Measurements from ENCODE around the gene STAB1.
"Not testable (repeated sequence)": the region's sequence is repeated elsewhere in the genome, so short reads cannot be mapped to it uniquely, and the experiment has no call there.

Gene STAB1

DNA sequence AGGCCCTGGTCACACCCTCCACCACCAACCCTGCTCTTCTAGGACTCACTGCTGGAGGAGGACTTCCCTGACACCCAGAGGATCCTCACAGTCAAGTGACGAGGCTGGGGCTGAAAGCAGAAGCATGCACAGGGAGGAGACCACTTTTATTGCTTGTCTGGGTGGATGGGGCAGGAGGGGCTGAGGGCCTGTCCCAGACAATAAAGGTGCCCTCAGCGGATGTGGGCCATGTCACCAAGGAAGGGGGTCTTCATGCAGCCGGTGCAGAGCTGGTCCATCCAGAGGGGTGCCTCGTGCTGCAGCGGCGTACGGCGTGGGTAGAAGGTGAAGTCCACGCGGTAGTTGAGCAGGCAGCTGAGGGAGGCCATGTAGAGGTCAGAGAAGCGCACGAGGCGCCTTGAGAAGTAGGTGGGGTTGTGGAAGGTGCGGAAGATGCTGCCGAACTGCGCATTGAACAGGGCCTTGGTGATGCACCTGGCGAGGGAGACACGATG lies 29.2 kb downstream of the STAB1 start:
- no peak for DNase-seq (ENCODE audit: low read depth in 3 of 3)

DNA sequence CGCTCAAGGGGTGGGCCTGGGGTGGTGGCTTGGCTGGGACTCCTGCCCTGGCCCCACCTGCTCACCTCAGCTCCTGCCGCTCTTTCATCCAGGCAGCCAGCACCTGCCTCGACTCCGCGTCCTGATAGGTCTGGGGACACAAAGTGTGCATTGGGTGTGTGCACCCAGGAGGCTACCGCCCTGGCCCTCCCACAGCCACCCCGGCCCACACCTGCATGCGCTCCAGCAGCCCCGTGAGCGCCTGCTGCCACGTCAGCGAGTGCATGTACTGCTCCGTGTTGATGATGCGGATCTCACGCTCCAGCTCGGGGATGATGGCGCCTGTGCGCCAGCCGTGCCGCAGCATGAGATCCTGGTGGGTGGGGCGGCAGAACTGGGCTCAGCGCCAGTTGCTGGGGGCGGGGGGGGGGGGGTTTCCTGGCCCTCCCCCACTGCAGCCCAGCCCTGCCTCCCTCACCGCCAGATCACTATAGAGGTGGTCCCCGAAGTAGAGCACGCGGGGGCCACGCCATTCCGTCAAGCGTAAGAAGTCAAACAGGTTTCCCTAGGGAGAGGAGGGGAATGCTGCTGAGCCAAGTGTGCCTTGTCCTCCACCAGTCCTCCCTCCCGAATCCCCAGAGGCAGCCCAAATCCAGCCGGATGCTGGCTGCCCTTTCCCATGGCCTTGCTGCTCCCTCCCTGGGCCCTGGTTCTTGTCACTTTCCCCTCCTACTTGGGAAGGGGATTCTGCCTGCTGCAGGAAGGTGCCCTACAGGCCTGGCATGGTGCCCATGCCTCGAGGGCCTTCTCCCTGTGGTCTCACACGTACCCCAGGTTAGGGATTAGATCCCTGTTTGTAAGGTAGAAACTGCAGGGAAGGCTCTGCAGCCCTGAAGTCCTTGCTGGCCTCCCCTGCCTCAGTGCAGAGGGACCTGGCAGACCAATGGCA lies 29.9 kb downstream of the STAB1 start:
- DNase-seq (ENCODE audit: low read depth in 3 of 3) = no peak

DNA sequence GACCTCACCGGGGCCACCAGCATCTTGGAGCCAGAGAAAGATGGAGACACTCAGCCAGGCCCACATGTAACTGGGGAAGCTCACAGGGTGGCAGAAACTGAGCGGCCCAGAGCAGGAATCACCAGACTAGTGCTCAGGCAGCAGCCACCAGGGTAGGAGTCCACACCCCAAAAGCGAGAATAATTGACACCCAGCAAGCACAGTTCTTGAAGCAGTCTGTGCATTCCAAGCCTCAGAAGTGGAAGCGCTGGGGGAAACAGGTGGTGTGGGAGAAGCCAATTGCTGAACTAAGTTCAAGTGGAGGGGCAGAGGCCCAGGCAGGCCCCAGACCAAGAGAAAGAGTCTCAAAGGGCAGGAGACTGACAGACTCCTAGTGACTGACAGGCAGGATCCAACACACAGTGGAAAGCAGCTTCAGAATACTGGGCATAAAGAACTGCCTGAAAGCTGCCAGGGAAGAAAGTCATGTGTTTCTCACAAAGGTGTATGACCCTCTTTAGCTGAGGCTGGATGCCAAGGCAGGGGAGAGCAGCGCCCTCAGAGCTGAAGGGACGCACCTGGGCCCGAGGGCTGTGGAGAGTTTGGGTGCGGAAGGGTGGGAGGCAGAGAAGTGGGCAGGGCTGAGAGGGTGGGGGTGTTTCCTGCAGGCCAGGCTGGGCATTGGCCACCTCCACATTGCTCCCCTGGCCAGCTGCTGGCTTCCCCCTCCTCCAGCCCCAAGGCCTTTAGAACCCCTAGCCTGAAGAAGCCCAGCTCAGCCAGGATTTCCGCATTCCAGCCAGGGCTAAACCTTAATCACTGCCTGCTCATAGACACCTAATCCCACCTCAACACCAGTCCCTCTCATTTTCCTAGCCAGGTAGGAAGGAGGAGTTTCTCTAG lies 30.8 kb downstream of the STAB1 start:
- no peak for DNase-seq (ENCODE audit: low read depth in 3 of 3)

DNA sequence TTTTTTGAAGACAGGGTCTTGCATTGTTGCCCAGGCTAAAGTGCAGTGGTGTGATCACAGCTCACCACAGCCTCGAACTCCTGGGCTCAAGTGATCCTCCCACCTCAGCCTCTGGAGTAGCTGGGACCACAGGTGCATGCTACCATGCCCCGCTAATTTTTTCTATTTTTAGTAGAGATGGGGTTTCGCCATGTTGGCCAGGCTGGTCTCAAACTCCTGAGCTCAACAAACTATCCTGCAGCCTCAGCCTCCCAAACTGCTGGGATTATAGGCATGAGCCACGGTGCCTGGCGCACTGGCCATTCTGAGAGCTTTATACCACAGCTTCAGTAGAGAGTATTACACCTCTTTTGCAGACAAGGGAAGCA lies 31.5 kb downstream of the STAB1 start:
- DNase-seq (ENCODE audit: low read depth in 3 of 3) = not testable (repeated sequence)

DNA sequence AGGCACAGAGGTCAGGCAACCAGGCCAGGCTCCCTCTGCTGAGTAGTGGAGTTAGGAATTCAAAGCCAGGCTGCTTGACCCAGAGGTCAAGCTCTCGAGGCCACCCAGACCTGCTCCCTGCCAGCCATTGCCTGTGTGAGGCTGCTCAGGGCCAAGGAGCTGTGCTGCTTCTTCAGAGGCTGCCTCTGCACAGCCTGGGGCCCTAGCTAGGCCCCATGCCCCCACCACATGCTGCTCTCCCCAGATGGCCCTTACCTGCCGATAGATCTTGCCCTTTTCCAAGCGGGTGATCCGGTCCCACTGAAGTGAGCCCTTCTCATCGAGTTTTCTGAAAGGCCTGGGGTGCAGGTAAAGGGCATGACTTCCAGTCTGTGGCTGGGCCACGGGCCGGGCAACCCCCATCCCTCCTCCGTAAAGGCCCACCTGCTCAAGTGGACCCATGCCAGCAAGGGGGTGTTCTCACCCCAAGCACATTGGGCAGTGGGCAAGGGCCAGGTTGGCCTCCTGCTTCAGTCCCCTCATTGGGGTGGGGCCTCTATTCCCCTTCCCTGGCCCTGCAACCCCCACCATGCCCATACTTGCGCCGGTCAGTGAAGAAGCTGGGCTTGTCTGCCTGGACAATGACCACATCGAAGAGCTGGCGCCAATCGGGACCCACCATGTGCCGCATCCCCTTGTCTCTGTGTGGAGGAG lies 32.0 kb downstream of the STAB1 start:
- DNase-seq (ENCODE audit: low read depth in 3 of 3) = no peak

DNA sequence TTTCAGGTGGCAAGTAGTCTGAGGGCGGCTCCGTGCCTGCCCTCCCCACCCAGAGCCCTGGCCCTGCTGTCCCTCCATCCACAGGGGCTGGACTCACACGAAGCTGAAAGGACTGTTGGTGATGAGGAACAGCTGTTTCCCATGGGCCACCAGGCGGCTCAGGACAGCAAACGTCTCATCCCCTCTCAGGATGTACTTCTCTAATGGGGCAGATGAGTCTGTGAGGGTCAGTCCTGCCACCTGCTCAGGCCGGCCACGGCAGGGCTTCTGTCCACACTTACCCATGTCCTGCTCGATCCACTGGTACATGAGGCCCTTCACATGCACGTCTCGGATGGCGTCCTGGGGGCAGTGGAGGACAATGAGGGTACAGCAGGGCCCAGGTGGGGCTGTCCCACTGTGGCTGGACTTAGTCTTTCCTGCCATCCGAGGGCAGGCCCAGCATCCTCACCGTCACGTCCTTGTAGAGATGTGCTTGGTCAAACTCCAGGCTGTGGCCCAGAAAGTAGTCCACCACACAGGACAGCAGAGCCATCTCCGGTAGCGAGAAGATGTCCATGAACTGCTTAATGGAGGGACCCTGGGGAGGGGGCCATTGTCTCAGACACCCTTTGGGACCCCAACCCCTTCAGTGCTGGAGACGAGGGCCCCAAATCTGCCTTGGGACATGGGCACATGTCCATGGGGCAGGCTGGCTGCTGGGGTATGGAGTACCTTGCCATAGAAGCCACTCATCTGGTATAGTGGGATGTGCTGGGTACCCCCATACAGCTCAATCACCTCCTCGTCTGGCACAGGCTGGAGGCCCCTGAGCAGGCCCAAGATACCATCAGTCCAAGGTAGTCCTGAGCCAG lies 32.8 kb downstream of the STAB1 start:
- DNase-seq (ENCODE audit: low read depth in 3 of 3) = no peak

DNA sequence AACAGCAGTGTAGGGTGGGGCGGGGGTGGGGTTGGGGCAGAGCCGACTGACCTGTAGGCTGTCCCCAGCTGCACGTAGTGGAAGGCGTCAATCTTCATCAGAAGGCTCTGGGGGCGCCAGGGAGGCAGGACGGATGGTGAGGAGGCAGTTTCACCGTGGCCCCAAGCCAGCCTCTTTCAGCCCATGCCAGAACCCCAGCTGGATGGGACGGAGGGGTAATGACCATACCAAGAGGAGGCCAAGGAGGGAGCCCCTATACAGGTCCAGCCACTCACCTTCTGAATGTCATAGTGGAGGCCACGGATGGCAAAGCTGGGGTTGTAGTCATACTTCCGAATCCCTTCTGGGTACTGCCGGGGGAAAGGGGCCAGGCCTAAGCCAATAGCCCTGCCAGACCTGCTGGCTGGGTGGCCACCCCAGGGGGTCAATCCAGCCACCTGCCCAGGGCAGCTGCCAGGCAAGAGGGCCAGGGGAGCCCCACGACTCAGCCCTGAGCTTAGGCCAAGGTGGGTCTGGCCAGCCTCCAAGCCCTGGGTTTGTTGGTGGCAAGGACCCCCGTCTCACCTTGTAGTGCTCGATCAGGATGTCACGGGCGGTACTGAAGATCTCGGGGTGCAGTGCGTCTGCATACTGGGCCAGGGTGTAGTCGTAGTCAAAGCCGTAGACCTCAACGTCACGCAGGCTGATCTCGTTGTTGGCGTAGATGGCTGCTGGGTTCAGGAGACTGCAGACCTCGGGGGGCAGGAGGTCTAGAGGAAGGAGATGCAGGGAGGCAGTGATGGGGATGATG lies 33.6 kb downstream of the STAB1 start:
- DNase-seq (ENCODE audit: low read depth in 3 of 3) = no peak

DNA sequence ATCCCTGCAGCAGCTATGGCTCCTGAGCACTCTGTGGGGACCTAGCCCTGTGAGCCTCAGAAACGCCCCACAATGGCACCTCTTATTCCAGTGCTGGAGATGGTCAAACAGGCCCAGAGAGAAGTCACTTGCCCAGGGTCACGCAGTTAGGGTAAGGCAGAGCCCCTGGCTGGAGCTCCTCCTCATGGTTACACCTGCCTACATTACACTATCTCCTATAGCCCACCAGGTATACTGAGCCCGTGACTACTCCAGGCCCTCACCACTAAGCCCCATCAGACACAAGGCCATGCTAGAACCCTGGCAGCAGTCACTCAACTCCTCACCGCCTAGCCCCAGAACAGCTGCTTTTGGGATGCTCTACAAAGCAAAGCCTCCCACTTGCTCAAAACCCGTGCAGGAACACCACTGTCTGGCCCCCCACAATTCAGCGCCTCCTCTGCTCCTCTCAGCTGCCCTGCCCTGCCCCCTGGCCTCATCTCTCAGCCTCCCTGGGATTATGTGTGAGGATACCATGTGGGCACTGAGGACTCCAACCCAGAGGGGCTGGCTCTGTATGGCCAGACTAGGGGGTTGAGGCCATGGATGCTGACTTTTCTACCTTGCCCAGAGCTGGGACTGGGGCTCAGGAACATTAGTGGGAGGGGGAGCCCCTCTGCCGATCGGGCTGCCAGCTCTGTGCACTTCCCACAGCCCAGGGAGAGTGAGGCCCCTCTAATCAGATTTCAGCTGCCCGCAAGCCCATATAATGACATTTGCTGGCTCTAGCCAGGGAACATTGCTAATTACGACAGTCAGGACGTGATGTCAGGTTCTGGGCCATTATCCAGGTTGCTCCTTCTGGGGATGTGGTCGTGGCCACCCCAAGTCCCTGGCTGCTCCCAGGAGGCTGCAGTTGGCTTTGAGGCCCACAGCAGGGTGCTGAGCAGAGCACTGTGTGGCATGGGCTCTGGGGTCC lies 34.5 kb downstream of the STAB1 start:
- no peak for DNase-seq (ENCODE audit: low read depth in 3 of 3)

DNA sequence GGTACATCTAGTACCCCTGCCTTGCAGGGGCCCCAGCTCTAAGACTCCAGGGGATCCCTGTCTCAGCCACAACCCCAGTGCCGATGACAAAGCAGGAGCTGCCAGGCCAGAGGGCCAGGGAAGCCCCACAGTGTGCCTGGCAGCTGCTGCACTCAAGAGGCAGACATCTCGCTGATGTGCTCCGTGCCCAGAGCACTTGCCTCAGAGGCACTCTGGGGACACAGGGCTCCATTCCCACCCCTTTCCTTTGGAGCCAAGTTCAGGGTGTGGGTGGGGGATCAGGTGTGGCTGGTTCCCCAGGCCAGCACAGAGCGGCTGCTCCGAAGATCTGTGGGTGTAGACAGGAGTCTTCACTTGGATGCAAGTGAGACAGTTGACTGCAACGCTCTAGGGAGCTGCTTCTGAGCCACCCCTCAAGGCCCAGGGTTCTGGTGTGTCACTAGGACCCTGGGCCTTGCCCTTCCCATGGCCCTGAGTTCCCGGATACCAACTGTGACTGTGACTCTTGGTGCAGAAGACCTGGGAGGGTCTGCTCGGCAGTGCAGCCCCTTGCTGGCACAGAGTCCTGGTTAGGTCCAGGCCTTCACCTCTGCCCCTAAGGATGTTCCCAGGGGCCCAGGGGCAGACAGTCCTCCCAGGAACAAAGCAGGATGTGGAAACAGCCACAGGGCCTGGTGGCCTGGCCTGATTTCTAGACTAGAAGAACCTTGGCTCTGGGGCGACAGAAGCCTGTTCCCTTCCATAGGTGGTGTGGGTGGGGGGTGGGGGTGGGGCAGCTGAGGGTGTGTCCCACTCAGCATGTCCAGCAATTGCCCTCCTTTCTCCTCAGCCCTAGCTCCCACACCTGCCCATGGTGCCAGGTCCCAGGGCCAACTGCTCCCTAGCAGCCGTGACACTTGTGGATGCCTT lies 36.0 kb downstream of the STAB1 start:
- DNase-seq (ENCODE audit: low read depth in 3 of 3) = no peak

DNA sequence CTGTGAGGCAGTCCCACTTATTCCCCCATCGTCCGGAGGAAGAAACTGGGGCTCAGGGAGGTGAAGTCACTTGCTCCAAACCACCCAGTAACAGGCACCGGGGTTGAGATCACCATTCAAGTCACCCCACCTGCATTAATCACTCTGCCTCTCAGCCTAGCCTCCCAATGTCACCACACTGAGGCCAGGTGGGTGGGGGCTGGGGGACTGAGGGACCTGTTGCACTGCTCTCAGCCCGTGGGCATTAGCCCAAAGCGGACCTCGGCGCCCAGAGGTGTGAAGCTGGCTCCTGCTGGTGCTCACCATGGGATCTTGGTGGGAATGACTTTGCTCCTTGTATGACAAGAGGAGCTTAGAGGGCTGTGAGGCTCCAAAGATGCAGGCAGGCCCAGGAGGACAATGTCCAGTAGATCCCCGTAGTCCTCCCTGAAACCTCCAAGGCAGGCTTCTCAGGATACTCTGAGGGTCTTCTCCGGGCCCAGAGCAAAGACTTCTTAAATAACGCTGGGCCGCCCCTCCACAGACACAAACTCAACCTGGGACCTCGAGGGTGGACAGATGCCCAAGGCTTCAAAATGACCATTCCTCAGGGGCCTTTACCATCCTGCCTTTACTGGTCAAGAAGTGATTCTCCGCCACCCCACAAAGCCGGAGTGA lies 36.9 kb downstream of the STAB1 start:
- DNase-seq (ENCODE audit: low read depth in 3 of 3) = no peak

DNA sequence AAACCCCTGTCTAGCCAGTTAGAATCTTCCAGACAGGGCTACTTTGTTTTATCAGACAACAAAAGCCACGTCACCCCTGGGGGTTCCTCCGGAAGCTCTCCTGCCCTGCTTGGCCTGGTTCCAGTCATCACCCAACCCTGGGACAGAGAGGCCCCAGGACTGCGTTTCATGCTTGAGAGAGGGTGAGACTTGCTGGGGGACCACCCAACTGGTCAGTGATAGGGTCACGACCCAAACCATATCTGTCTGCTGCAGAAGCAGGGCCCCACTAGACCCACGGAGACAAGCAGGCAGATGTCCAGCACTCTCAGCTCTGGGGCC lies 37.3 kb downstream of the STAB1 start:
- peak in 1 of 3 experiments; percentile 15 for DNase-seq (ENCODE audit: low read depth in 3 of 3)

DNA sequence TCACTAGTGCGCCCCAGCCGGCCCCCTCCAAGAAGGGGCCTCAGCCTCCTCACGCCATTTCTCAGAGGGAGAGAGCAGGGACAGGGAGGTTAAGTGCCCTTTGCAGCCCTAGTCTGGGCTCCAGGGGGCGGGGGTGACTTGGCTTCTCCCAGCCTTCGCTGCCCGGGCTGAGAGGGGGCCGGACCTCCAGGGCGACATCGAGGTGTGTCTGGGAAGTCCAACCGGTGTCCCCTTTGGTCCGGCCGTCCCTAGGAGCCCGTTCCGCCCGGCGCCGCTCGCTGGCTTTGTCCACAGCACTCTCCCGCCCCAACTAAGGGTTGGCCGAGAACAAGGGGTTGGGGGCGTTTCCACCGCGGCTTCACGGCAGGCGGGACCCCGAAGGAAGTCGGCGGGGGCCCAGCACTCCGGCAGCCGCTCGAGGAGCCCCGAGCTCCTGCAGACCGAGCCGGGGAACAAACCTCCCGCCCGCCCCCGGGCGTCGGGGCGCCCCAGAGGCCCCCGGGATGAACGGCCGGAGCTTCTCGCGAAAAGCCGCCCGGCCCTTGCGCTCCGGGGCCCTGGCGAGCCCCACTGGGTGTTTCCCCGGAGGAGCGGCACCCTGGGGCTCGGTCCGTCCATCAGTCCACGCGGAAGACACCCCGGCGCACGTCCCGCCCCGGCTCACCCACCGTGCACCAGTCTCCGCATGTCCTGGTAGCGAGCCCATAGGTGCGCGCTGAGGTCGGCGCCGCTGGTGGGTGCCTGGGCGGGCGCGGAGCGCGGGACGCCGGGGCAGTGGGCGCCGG lies 37.9 kb downstream of the STAB1 start:
- DNase-seq (ENCODE audit: low read depth in 3 of 3) = peak in 1 of 3 experiments; percentile 13

DNA sequence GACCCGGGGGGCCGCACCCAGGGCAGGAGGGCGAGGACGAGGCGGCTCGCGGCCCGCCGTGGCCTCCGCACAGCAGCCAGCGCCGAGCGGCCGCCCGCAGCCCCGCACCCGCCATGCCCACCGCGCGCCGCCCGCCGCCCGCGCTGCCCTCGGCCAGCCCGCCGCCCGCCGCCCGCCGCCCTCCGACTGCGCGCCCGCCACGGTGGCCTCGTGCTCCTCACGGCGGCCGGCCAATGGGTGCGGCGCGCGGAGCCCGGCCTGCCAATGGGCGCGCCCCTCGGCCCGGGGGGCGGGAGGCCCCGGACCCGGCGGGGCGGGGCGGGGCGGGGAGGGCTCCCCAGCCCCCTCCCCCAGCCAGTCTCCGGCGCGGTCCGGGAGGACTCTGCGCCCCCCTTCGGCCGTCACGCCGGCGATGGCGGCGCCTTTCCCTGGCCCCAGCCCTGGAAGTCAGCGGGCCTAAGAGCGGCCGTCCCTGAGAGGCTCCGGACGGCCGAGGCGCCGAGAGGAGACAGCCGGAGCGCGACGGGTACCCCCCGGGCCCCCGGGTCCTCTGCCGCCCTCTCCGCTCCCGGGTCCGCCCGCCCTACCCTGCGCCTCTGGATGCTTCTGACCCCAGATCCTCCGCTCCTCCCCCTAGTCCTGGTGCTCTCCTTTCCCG lies 38.6 kb downstream of the STAB1 start, which contains the start of gene NT5DC2:
NT5DC2 (minus strand) TSS at position 235 of the 658 bp plus-strand sequence; CDS start at position 115, 120 bp downstream.
- DNase-seq (ENCODE audit: low read depth in 3 of 3) = peak; percentile 22 to 68 (median 26)

DNA sequence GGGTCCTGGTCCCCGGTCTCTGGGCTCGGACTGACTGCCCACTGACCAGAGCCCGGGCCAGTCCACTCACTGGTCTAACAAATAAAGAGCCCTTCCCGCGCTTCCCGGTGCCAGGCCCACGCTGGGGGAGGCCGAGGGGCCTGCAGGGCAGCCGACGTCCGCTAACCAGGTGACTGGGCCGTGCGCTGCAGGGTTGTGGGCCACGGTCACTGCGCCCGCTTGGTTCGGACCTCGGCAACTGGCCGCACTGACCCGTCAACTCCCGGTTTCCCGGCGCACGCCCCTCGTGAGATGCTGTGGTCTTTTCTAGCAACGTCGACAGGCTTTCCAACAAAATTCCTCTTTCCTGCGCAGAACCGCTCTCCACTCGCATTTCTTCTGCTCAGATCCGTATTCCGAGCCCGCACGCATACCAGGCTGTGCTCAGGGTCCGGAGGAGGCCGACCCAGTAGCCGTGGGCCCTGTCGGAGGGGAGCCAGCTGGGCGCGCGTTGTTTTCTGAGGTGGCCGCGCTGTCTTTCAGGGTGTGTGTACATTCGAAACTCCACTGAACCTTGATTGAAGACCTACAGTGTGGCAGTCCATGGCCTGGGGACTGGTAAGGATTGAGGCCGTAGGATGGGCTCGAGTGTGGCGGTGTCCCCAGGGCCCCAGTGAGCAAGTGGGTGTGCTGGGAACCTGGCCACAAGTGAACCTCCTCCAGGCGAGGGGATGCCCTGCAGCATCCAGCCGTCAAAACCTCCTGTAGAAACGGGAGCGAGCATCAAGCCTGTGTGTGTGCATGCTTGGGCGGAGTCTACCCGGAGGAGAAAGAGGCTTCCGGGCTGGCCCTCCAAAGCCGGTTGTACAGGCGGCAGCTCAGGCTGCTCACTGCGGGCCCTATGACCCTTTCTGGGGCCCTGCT lies 39.4 kb downstream of the STAB1 start:
- DNase-seq (ENCODE audit: low read depth in 3 of 3) = no peak
